Measurements from ENCODE around the gene U2AF1L4. TPM values are rescaled to one million over a fixed set of nuclear protein-coding genes. Genes with fewer than 3 reads are reported as not detected.

Gene U2AF1L4
- total RNA-seq, 1 donor from 2014 or later, result 6.6 TPM

DNA sequence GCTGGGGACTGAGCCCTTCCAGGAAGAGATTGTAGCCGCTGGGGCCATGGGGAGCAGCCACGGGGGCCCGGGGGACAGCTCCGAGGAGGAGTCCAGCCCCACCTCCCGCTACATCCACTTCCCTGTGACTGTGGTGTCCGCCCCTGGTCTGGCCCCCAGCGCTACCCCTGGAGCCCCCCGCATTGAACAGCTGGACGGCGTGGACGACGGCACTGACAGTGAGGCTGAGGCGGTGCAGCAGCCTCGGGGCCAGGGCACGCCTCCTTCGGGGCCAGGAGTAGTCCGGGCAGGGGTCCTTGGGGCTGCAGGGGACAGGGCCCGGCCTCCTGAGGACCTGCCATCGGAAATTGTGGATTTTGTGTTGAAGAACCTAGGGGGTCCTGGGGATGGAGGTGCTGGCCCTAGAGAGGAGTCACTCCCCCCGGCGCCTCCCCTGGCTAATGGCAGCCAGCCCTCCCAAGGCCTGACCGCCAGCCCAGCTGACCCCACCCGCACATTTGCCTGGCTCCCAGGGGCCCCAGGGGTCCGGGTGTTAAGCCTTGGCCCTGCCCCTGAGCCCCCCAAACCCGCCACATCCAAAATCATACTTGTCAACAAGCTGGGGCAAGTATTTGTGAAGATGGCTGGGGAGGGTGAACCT, 12.6 kb downstream of the U2AF1L4 start:
- peaks cover 0 to 73% of the 10 kb centered on the region in 2 donors for H3K36me3 ChIP-seq
- intact Hi-C loops (cut with DNase I), result no loop called here
- TF ChIP-seq POLR2AphosphoS5 (IDR thresholded peaks at IDR 0.05; ENCODE audit: insufficient read depth in 1 of 2, low read depth in 1 of 2) (no peak), POLR2A (IDR thresholded peaks at IDR 0.05) (no peak)
- TF ChIP-seq, protein P1, sequence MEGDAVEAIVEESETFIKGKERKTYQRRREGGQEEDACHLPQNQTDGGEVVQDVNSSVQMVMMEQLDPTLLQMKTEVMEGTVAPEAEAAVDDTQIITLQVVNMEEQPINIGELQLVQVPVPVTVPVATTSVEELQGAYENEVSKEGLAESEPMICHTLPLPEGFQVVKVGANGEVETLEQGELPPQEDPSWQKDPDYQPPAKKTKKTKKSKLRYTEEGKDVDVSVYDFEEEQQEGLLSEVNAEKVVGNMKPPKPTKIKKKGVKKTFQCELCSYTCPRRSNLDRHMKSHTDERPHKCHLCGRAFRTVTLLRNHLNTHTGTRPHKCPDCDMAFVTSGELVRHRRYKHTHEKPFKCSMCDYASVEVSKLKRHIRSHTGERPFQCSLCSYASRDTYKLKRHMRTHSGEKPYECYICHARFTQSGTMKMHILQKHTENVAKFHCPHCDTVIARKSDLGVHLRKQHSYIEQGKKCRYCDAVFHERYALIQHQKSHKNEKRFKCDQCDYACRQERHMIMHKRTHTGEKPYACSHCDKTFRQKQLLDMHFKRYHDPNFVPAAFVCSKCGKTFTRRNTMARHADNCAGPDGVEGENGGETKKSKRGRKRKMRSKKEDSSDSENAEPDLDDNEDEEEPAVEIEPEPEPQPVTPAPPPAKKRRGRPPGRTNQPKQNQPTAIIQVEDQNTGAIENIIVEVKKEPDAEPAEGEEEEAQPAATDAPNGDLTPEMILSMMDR (IDR thresholded peaks at IDR 0.05), result no peak
- no peak for DNase-seq (ENCODE audit: extremely low spot score in 2 of 2)
- H3K27ac ChIP-seq, result no peak overlapping the region
- H3K4me1 ChIP-seq, result no peaks in the 10 kb centered on the region
- no peak overlapping the region for H3K4me3 ChIP-seq
- H3K27me3 ChIP-seq, result no peaks in the 10 kb centered on the region
- H3K9me3 ChIP-seq, result no peaks in the 10 kb centered on the region

DNA sequence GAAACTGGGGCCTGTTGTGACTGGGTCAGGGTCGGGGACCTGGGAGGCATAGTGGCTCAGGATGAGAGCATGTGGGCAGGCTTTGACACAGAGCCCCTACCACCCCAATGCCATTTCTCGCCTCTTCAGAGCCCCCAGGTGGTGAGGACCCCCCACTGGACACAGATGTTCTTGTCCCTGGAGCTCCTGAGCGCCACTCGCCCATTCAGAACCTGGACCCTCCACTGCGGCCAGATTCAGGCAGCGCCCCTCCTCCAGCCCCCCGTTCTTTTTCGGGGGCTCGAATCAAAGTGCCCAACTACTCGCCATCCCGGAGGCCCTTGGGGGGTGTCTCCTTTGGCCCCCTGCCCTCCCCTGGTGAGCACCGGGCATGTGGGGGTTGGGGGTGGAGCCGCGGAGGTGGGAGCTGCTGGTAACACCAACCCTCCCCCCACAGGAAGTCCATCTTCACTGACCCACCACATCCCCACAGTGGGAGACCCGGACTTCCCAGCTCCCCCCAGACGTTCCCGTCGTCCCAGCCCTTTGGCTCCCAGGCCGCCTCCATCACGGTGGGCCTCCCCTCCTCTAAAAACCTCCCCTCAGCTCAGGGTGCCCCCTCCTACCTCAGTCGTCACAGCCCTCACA, 13.3 kb downstream of the U2AF1L4 start:
- DNase-seq (ENCODE audit: extremely low spot score in 2 of 2), result no peak
- no peak overlapping the region for H3K4me3 ChIP-seq
- H3K27me3 ChIP-seq, result no peaks in the 10 kb centered on the region
- peaks cover 0 to 74% of the 10 kb centered on the region in 2 donors for H3K36me3 ChIP-seq
- H3K9me3 ChIP-seq, result no peaks in the 10 kb centered on the region
- H3K4me1 ChIP-seq, result no peaks in the 10 kb centered on the region
- no peak overlapping the region for H3K27ac ChIP-seq
- intact Hi-C loops (cut with DNase I), result no loop called here
- TF ChIP-seq POLR2A (IDR thresholded peaks at IDR 0.05), result no peak
- TF ChIP-seq POLR2AphosphoS5 (IDR thresholded peaks at IDR 0.05; ENCODE audit: insufficient read depth in 1 of 2, low read depth in 1 of 2), result no peak
- TF ChIP-seq, protein P1 (IDR thresholded peaks at IDR 0.05), result no peak

DNA sequence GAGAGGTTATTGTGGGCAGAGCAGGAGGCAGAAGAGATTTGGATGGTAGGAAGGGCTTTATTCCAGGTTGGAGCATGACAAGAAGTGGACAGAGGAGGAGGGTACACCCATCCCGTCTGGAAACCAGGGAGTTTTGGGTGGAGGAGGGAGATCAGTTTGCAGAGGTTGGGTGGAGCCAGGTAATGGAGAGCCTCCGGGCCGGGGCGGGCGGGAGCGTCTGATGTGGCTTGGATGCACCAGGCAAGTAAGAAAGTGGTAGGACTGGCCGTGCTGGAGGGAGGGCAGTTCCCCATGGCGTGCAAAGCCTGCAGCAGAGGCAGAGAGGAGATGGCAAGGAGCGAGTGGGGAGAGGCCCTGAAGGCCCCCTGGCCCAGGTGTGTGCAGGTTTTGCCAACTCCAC, 13.9 kb downstream of the U2AF1L4 start:
- TF ChIP-seq, protein P1 (IDR thresholded peaks at IDR 0.05), result no peak
- TF ChIP-seq POLR2A (IDR thresholded peaks at IDR 0.05), result no peak
- TF ChIP-seq POLR2AphosphoS5 (IDR thresholded peaks at IDR 0.05; ENCODE audit: insufficient read depth in 1 of 2, low read depth in 1 of 2), result no peak
- H3K27me3 ChIP-seq, result no peaks in the 10 kb centered on the region
- no peaks in the 10 kb centered on the region for H3K4me1 ChIP-seq
- H3K4me3 ChIP-seq, result no peak overlapping the region
- peaks cover 0 to 75% of the 10 kb centered on the region in 2 donors for H3K36me3 ChIP-seq
- no peaks in the 10 kb centered on the region for H3K9me3 ChIP-seq
- intact Hi-C loops (cut with DNase I), result no loop called here
- no peak overlapping the region for H3K27ac ChIP-seq
- DNase-seq (ENCODE audit: extremely low spot score in 2 of 2), result no peak

DNA sequence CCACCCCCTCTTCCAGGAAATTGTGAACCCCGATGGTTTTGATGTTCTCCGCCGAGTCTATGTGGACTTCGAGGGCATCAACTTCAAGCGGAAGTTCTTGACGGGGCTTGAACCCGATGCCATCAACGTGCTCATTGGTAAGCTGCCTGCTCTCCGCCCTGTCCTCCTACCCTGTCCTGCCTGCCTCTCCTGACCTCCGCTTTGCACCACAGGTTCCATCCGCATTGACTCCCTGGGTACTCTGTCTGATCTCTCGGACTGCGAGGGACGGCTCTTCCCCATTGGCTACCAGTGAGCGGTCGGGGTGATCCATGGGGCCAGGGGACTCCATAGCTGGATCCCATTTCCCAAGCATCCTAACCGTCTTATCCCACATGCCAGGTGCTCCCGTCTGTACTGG, 14.9 kb downstream of the U2AF1L4 start:
- no peak for DNase-seq (ENCODE audit: extremely low spot score in 2 of 2)
- H3K4me3 ChIP-seq, result no peak overlapping the region
- H3K9me3 ChIP-seq, result no peaks in the 10 kb centered on the region
- intact Hi-C loops (cut with DNase I), result no loop called here
- H3K4me1 ChIP-seq, result no peaks in the 10 kb centered on the region
- no peaks in the 10 kb centered on the region for H3K27me3 ChIP-seq
- no peak overlapping the region for H3K27ac ChIP-seq
- TF ChIP-seq, protein P1 (IDR thresholded peaks at IDR 0.05), result no peak
- TF ChIP-seq POLR2AphosphoS5 (IDR thresholded peaks at IDR 0.05; ENCODE audit: insufficient read depth in 1 of 2, low read depth in 1 of 2), result no peak
- no peak for TF ChIP-seq POLR2A (IDR thresholded peaks at IDR 0.05)
- H3K36me3 ChIP-seq, result peaks cover 0 to 85% of the 10 kb centered on the region in 2 donors

DNA sequence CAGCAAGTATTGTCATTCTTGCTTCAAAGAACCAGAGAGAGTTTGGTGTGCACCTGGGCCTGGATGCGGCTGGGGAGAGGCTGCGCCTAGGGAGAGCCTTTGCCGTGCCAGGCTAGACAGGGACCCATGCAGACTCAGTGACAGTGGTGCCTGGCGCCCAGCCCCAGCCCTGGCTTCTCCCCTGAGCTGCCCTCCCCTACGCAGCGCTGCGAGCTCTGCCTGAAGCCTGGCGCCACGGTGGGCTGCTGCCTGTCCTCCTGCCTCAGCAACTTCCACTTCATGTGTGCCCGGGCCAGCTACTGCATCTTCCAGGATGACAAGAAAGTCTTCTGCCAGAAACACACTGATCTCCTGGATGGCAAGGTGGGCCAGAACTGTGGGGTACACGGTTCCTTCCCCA, 15.5 kb downstream of the U2AF1L4 start:
- Histone ChIP-seq H3K9me3 (no peaks in the 10 kb centered on the region), H3K36me3 (peaks cover 0 to 86% of the 10 kb centered on the region in 2 donors), H3K27me3 (no peaks in the 10 kb centered on the region), H3K27ac (no peak overlapping the region), H3K4me1 (no peaks in the 10 kb centered on the region), H3K4me3 (no peak overlapping the region)
- DNase-seq (ENCODE audit: extremely low spot score in 2 of 2), result no peak
- no peak for TF ChIP-seq POLR2A (IDR thresholded peaks at IDR 0.05)
- TF ChIP-seq POLR2AphosphoS5 (IDR thresholded peaks at IDR 0.05; ENCODE audit: insufficient read depth in 1 of 2, low read depth in 1 of 2), result no peak
- TF ChIP-seq, protein P1 (IDR thresholded peaks at IDR 0.05), result no peak
- intact Hi-C loops (cut with DNase I), result no loop called here
